Suprapubic skin (tissue), 4 donors: Measurements from ENCODE around the gene MEX3D.

ENCODE experiments used
- CTCF ChIP-seq, 2 donors: fragments of 200-600 bp in 1 of 2; fragments of 450-650 bp in 1 of 2; sonication (generic) in 1 of 2; IDR thresholded peaks; one replicate each; pipeline ENCODE4 v1.5.1; 2016 to 2019; ENCODE audit warnings: antibody characterized with exemption in 2 of 2, mild to moderate bottlenecking in 1 of 2, moderate library complexity in 1 of 2
- EP300 ChIP-seq: sonication (generic); formaldehyde crosslinking; IDR thresholded peaks from one replicate; pipeline ENCODE4 v1.6.1; 2017; ENCODE audit warnings: antibody characterized with exemption
- POLR2A ChIP-seq, 2 donors: fragments of 450-650 bp; IDR thresholded peaks; one replicate each; pipeline ENCODE4 v1.6.1; 2017; ENCODE audit warnings: antibody characterized with exemption in 2 of 2, mild to moderate bottlenecking in 2 of 2, moderate library complexity in 2 of 2
- POLR2AphosphoS5 ChIP-seq, 3 donors: sonication (generic); formaldehyde crosslinking; IDR thresholded peaks; one replicate each; pipeline ENCODE4 v1.6.1; 2017; ENCODE audit warnings: antibody characterized with exemption in 3 of 3

DNA sequence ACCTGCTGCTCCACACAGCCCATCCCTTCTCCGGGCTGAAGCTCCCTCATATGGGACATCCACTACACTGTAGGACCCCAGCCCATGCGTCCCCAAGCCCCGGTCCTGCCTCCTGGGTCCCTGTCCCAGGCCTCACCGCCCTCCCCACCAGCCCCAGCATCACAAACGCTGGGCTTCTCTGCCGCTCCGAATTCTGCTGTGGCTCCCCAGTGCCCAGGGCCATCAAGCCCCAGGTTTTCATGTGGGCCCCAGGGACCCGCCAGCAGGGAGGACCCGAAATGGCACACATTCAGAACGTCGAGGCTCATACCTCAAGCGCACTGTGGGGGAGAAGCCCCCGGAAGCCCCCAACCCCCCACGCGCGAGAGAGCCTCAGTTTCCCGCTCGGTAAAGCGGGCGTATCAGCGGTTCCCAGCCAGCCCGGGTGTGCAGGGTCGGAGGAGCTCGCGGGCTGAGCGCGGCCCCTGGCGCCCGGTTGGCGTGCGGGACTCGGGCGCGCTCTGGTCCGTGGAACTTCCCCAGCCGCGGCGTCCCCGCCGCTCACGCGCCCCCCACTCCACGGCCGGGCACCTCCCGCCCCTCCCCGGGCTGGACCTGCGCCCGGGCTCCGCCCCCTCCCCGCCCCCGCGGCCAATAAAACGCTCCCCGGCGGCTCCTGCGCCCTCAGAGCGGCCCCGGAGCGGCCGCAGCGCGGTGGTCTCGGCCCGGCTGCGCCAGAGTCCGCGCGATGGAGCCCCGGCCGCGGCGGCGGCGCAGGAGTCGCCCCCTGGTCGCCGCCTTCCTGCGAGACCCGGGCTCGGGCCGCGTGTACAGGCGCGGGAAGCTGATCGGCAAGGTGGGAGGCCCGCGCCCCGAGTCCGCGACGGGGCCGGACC is 44.5 kb downstream of the MEX3D start, which contains the start of gene PLK5:
- no peak for TF ChIP-seq CTCF (IDR thresholded peaks at IDR 0.05)
- TF ChIP-seq POLR2AphosphoS5 (IDR thresholded peaks at IDR 0.05): no peak
- TF ChIP-seq EP300: no peak
- no peak for TF ChIP-seq POLR2A (IDR thresholded peaks at IDR 0.05)
